Measurements from ENCODE around the gene RPTOR. TPM values are rescaled to one million over a fixed set of nuclear protein-coding genes. Genes with fewer than 3 reads are reported as not detected.

Gene RPTOR
- total RNA-seq, 1 experiment from 2014 or later = 25.1 TPM

DNA sequence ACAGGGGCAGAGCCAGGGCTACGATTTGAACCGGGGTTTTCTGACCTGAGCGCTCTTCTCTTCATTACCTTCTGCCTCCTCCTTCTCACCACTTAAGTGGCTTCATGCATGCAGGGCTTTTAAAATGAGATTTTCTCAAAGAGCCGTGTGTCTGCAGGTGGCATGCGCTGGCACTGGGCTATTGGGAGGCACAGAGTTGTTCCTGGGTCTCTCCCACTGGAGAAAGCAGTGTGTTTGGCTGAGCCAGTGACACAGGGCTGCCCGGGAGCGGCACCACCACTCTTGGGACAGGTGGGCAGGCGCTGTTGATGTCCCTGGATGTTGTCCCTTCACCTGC, 228.2 kb downstream of the RPTOR start:
- H3T11ph ChIP-seq (ENCODE audit: low read length) = no peak overlapping the region
- H3K4me1 ChIP-seq (ENCODE audit: insufficient read depth, low read length) = peaks cover 3% of the 10 kb centered on the region; the same call in 1 of the 2 replicates
- no CpG with 5 or more reads among the region's 8 CpGs for WGBS (ENCODE audit: extremely low coverage, insufficient read length, low lambda C conversion rate)
- no peak overlapping the region for H4K8ac ChIP-seq (replicated peaks; ENCODE audit: insufficient read length, low read depth, low read length)
- H3K23me2 ChIP-seq (ENCODE audit: insufficient read length, low read depth, low read length, poor library complexity, severe bottlenecking) = no peaks in the 10 kb centered on the region
- H2BK15ac ChIP-seq (ENCODE audit: low read depth, low read length) = no peak overlapping the region
- no peak overlapping the region for H2AK5ac ChIP-seq (ENCODE audit: insufficient read length, low read length)
- Mint-ChIP-seq H3K36me3 (ENCODE audit: insufficient read depth in 1 of 3, low read depth in 3 of 3) (peaks cover 4 to 7% (median 7%) of the 10 kb centered on the region in 3 experiments; a peak in 5 of 7 replicates), H3K27ac (peak overlapping the region in 2 of 3 experiments; percentile 80; a peak in 4 of 7 replicates), H3K4me1 (peaks cover 21 to 42% of the 10 kb centered on the region in 2 experiments), H3K27me3 (ENCODE audit: low read depth) (no peaks in the 10 kb centered on the region), H3K4me3 (no peak overlapping the region), H3K9me3 (no peaks in the 10 kb centered on the region; a peak in 1 of 5 replicates)
- H3K9me3 ChIP-seq (ENCODE audit: control insufficient read depth, low read depth, low read length) = no peaks in the 10 kb centered on the region
- no peak overlapping the region for H3K4me2 ChIP-seq (ENCODE audit: insufficient read depth, insufficient read length, low read length)
- no peaks in the 10 kb centered on the region for H3K27me3 ChIP-seq (ENCODE audit: insufficient read depth, low read length)
- no peak overlapping the region; the same call in 1 of the 2 replicates for H3K14ac ChIP-seq (ENCODE audit: insufficient read depth, low read length)
- no peak overlapping the region for H2BK20ac ChIP-seq (ENCODE audit: low read depth, low read length, poor library complexity, severe bottlenecking)
- H3K56ac ChIP-seq (ENCODE audit: insufficient read length, low read depth, low read length) = no peak overlapping the region
- H3K23ac ChIP-seq (ENCODE audit: insufficient read length, low read depth, low read length) = no peak overlapping the region
- no peak overlapping the region for H3K27ac ChIP-seq (ENCODE audit: insufficient read length, low read depth, low read length)
- H2BK5ac ChIP-seq (ENCODE audit: insufficient read length, low read length) = no peak overlapping the region
- H2BK120ac ChIP-seq (ENCODE audit: low read depth, low read length, poor library complexity, severe bottlenecking) = no peak overlapping the region
- H3K9ac ChIP-seq (ENCODE audit: extremely low read depth, insufficient read length, low read length) = no peak overlapping the region
- TF ChIP-seq, protein P1, sequence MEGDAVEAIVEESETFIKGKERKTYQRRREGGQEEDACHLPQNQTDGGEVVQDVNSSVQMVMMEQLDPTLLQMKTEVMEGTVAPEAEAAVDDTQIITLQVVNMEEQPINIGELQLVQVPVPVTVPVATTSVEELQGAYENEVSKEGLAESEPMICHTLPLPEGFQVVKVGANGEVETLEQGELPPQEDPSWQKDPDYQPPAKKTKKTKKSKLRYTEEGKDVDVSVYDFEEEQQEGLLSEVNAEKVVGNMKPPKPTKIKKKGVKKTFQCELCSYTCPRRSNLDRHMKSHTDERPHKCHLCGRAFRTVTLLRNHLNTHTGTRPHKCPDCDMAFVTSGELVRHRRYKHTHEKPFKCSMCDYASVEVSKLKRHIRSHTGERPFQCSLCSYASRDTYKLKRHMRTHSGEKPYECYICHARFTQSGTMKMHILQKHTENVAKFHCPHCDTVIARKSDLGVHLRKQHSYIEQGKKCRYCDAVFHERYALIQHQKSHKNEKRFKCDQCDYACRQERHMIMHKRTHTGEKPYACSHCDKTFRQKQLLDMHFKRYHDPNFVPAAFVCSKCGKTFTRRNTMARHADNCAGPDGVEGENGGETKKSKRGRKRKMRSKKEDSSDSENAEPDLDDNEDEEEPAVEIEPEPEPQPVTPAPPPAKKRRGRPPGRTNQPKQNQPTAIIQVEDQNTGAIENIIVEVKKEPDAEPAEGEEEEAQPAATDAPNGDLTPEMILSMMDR (conservative IDR thresholded peaks at IDR 0.05) = no peak
- H2BK12ac ChIP-seq (ENCODE audit: insufficient read length, low read depth, low read length) = no peak overlapping the region
- H2AFZ ChIP-seq (ENCODE audit: low read length) = no peak overlapping the region
- no peak overlapping the region for H3K4ac ChIP-seq (ENCODE audit: low read depth, low read length)
- no peaks in the 10 kb centered on the region for H3K79me2 ChIP-seq (ENCODE audit: insufficient read depth, low read length)
- no peak overlapping the region for H4K5ac ChIP-seq (ENCODE audit: insufficient read length, low read depth, low read length)
- H3K79me1 ChIP-seq (ENCODE audit: insufficient read depth, low read depth, low read length, poor library complexity, severe bottlenecking) = no peaks in the 10 kb centered on the region
- no peak for DNase-seq
- no peak overlapping the region for H4K91ac ChIP-seq (ENCODE audit: insufficient read length, low read depth, low read length)
- no peak overlapping the region for H3K18ac ChIP-seq (ENCODE audit: insufficient read length, low read depth, low read length)
- H4K20me1 ChIP-seq (ENCODE audit: control insufficient read depth, insufficient read depth, insufficient read length) = no peaks in the 10 kb centered on the region

Measured in H9 (cell line).